H9 (cell line): ENCODE data around the gene UPF3A. TPM values are rescaled to one million over a fixed set of nuclear protein-coding genes. Genes with fewer than 3 reads are reported as not detected.
A peak's percentile ranks its signal among the peaks of the same experiment; 100 is the strongest.

Source experiments
- DNase-seq: peaks from one replicate; pipeline ENCODE4 v3.0.0-alpha.2; 2017
- H2AFZ ChIP-seq: one replicate; pipeline ENCODE4 v1.6.1; 2013; ENCODE audit warnings: mild to moderate bottlenecking, low read length, control low read depth, moderate library complexity
- H2AK5ac ChIP-seq: 2 replicates; pipeline ENCODE4 v1.6.1; 2013; ENCODE audit warnings: low read length, control low read depth, mixed read lengths; ENCODE audit not compliant: insufficient read length
- H2BK120ac ChIP-seq: one replicate; pipeline ENCODE4 v1.6.1; 2013; ENCODE audit warnings: low read depth, mild to moderate bottlenecking, low read length, control low read depth, inconsistent platforms; ENCODE audit not compliant: poor library complexity, severe bottlenecking
- H2BK12ac ChIP-seq: 2 replicates; pipeline ENCODE4 v1.6.1; 2013; ENCODE audit warnings: low read length, control low read depth, mixed read lengths, low read depth; ENCODE audit not compliant: insufficient read length
- H2BK15ac ChIP-seq: 2 replicates; pipeline ENCODE4 v1.6.1; 2013; ENCODE audit warnings: low read depth, low read length, control low read depth
- H2BK20ac ChIP-seq: one replicate; pipeline ENCODE4 v1.6.1; 2013; ENCODE audit warnings: low read depth, mild to moderate bottlenecking, low read length, control low read depth, inconsistent platforms; ENCODE audit not compliant: poor library complexity, severe bottlenecking
- H2BK5ac ChIP-seq: 2 replicates; pipeline ENCODE4 v1.6.1; 2013; ENCODE audit warnings: low read length, control low read depth, mixed read lengths; ENCODE audit not compliant: insufficient read length
- H3K14ac ChIP-seq: 2 replicates; pipeline ENCODE4 v1.6.1; 2013; ENCODE audit warnings: low read length, control low read depth; ENCODE audit not compliant: insufficient read depth
- H3K18ac ChIP-seq: 2 replicates; pipeline ENCODE4 v1.6.1; 2013; ENCODE audit warnings: low read depth, mild to moderate bottlenecking, mixed read lengths, low read length, control low read depth; ENCODE audit not compliant: insufficient read length
- H3K23ac ChIP-seq: 2 replicates; pipeline ENCODE4 v1.6.1; 2013; ENCODE audit warnings: low read length, control low read depth, mixed read lengths, low read depth; ENCODE audit not compliant: insufficient read length
- H3K23me2 ChIP-seq: 2 replicates; pipeline ENCODE4 v1.6.1; 2013; ENCODE audit warnings: low read depth, mild to moderate bottlenecking, mixed read lengths, low read length, control low read depth; ENCODE audit not compliant: insufficient read length, poor library complexity, severe bottlenecking
- H3K27ac ChIP-seq: 2 replicates; pipeline ENCODE4 v1.5.1; 2013; ENCODE audit warnings: low read length, control low read depth, mixed read lengths, low read depth; ENCODE audit not compliant: insufficient read length
- H3K27me3 ChIP-seq: 2 replicates; pipeline ENCODE4 v1.6.1; 2013; ENCODE audit warnings: low read length, control low read depth, inconsistent platforms; ENCODE audit not compliant: insufficient read depth
- H3K4ac ChIP-seq: 2 replicates; pipeline ENCODE4 v1.6.1; 2013; ENCODE audit warnings: low read depth, mild to moderate bottlenecking, control low read depth, inconsistent platforms, low read length, moderate library complexity
- H3K4me1 ChIP-seq: 2 replicates; pipeline ENCODE4 v1.6.1; 2013; ENCODE audit warnings: low read length, control low read depth, inconsistent platforms; ENCODE audit not compliant: insufficient read depth
- H3K4me2 ChIP-seq: 2 replicates; pipeline ENCODE4 v1.6.1; 2013; ENCODE audit warnings: low read length, control low read depth, mixed read lengths; ENCODE audit not compliant: insufficient read length, insufficient read depth
- H3K56ac ChIP-seq: 2 replicates; pipeline ENCODE4 v1.6.1; 2013; ENCODE audit warnings: low read depth, mild to moderate bottlenecking, mixed read lengths, low read length, control low read depth; ENCODE audit not compliant: insufficient read length
- H3K79me1 ChIP-seq: 2 replicates; pipeline ENCODE4 v1.6.1; 2013; ENCODE audit warnings: low read depth, mild to moderate bottlenecking, moderate library complexity, low read length, control low read depth, inconsistent platforms; ENCODE audit not compliant: insufficient read depth, poor library complexity, severe bottlenecking
- H3K79me2 ChIP-seq: 2 replicates; pipeline ENCODE4 v1.6.1; 2013; ENCODE audit warnings: low read length, control low read depth, inconsistent platforms; ENCODE audit not compliant: insufficient read depth
- H3K9ac ChIP-seq: 2 replicates; pipeline ENCODE4 v1.6.1; 2013; ENCODE audit warnings: low read length, control low read depth, mixed read lengths; ENCODE audit not compliant: insufficient read length; ENCODE audit errors: extremely low read depth
- H3K9me3 ChIP-seq: one replicate; pipeline ENCODE4 v1.6.1; 2013; ENCODE audit warnings: low read depth, low read length, inconsistent platforms; ENCODE audit not compliant: control insufficient read depth
- H3T11ph ChIP-seq: one replicate; pipeline ENCODE4 v1.6.1; 2013; ENCODE audit warnings: mild to moderate bottlenecking, low read length, control low read depth, inconsistent platforms
- H4K20me1 ChIP-seq: one replicate; pipeline ENCODE4 v1.6.1; 2013; ENCODE audit not compliant: control insufficient read depth, insufficient read length, insufficient read depth
- H4K5ac ChIP-seq: 2 replicates; pipeline ENCODE4 v1.6.1; 2013; ENCODE audit warnings: low read depth, mild to moderate bottlenecking, mixed read lengths, low read length, control low read depth; ENCODE audit not compliant: insufficient read length
- H4K8ac ChIP-seq: replicated peaks from 2 replicates; pipeline ENCODE4 v1.6.1; 2013; ENCODE audit warnings: low read length, control low read depth, mixed read lengths, low read depth; ENCODE audit not compliant: insufficient read length
- H4K91ac ChIP-seq: 2 replicates; pipeline ENCODE4 v1.6.1; 2013; ENCODE audit warnings: low read depth, mild to moderate bottlenecking, moderate library complexity, mixed read lengths, low read length, control low read depth; ENCODE audit not compliant: insufficient read length
- H3K27ac Mint-ChIP-seq, 3 experiments: 2 replicates in 2 of 3; 3 replicates in 1 of 3; pipeline ENCODE4 v1.8.0; 2020 to 2021; ENCODE audit warnings: mixed read lengths in 3 of 3, mild to moderate bottlenecking in 1 of 3, moderate library complexity in 1 of 3
- H3K27me3 Mint-ChIP-seq: 2 replicates; pipeline ENCODE4 v1.8.0; 2021; ENCODE audit warnings: low read depth, mild to moderate bottlenecking, moderate library complexity, mixed read lengths
- H3K36me3 Mint-ChIP-seq, 3 experiments: 2 replicates in 2 of 3; 3 replicates in 1 of 3; pipeline ENCODE4 v1.8.0; 2020 to 2021; ENCODE audit warnings: low read depth in 3 of 3, mixed read lengths in 3 of 3; ENCODE audit not compliant: insufficient read depth in 1 of 3
- H3K4me1 Mint-ChIP-seq, 2 experiments: 2 replicates each; pipeline ENCODE4 v1.8.0; 2020; ENCODE audit warnings: mixed read lengths in 2 of 2
- H3K4me3 Mint-ChIP-seq, 2 experiments: 2 replicates in 1 of 2; 3 replicates in 1 of 2; pipeline ENCODE4 v1.8.0; 2020 to 2021; ENCODE audit warnings: mild to moderate bottlenecking in 2 of 2, mixed read lengths in 2 of 2, moderate library complexity in 1 of 2
- H3K9me3 Mint-ChIP-seq, 2 experiments: 2 replicates in 1 of 2; 3 replicates in 1 of 2; pipeline ENCODE4 v1.8.0; 2020; ENCODE audit warnings: mild to moderate bottlenecking in 2 of 2, mixed read lengths in 2 of 2, moderate library complexity in 1 of 2
- WGBS: extraction: QIAGEN DNeasy Blood & Tissue Kit; methylation state at CpG from one replicate; pipeline ENCODE4 v1.1.7; 2013; ENCODE audit warnings: missing lambda C conversion rate, low lambda C conversion rate, mixed read lengths; ENCODE audit not compliant: insufficient read length; ENCODE audit errors: extremely low coverage; 5-methylcytosine and 5-hydroxymethylcytosine counted together
- total RNA-seq: library from RNA; stranded (reverse); gene quantifications from 2 replicates; pipeline ENCODE4 v1.2.1, GENCODE V29; 2021
- TF ChIP-seq, protein P1 (sequence below): fragments of 200-600 bp; sonication (generic); conservative IDR thresholded peaks from 3 replicates; pipeline ENCODE4 v1.8.0; 2021; ENCODE audit warnings: antibody characterized with exemption, mild to moderate bottlenecking

UPF3A gene
- total RNA-seq, 1 experiment from 2014 or later = 81.8 TPM

DNA sequence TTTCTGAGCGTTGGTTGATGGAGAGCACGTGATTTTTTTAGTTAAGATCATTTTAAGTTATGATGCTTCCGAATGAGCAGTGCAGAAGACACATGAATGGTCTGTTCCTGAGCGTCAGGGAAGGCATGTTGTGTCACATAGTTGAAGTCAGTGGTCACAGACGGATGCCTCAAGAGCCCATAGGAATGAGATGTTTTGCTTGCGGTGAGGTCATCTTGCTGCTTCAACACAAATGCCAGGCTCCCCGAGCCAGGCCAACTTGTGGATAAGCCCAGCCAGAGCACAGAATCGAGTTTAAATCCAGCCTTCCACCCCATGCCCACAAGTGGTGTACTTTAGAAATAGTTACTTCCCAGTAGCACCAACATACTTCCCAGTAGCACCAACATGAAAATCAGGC is 5.4 kb downstream of the UPF3A start:
- H4K8ac ChIP-seq = no peak overlapping the region
- Mint-ChIP-seq H3K4me3 (no peak overlapping the region), H3K36me3 (peaks cover 46 to 86% (median 67%) of the 10 kb centered on the region in 3 experiments), H3K27ac (peak overlapping the region in 2 of 3 experiments; percentile 3 to 62; a peak in 2 of 7 replicates), H3K9me3 (no peaks in the 10 kb centered on the region), H3K4me1 (peaks cover 4 to 5% of the 10 kb centered on the region in 2 experiments; a peak in 2 of 4 replicates), H3K27me3 (no peaks in the 10 kb centered on the region)
- H4K20me1 ChIP-seq = no peaks in the 10 kb centered on the region
- no CpG with 5 or more reads among the region's 8 CpGs for WGBS
- H2BK12ac ChIP-seq = no peak overlapping the region
- H4K91ac ChIP-seq = no peak overlapping the region
- H2BK5ac ChIP-seq = no peak overlapping the region
- H3K27me3 ChIP-seq = no peaks in the 10 kb centered on the region
- no peak overlapping the region for H4K5ac ChIP-seq
- no peaks in the 10 kb centered on the region for H3K4me1 ChIP-seq
- H3K56ac ChIP-seq = no peak overlapping the region
- H3K14ac ChIP-seq = no peak overlapping the region
- H3K18ac ChIP-seq = no peak overlapping the region
- H2BK15ac ChIP-seq = no peak overlapping the region
- TF ChIP-seq, protein P1, sequence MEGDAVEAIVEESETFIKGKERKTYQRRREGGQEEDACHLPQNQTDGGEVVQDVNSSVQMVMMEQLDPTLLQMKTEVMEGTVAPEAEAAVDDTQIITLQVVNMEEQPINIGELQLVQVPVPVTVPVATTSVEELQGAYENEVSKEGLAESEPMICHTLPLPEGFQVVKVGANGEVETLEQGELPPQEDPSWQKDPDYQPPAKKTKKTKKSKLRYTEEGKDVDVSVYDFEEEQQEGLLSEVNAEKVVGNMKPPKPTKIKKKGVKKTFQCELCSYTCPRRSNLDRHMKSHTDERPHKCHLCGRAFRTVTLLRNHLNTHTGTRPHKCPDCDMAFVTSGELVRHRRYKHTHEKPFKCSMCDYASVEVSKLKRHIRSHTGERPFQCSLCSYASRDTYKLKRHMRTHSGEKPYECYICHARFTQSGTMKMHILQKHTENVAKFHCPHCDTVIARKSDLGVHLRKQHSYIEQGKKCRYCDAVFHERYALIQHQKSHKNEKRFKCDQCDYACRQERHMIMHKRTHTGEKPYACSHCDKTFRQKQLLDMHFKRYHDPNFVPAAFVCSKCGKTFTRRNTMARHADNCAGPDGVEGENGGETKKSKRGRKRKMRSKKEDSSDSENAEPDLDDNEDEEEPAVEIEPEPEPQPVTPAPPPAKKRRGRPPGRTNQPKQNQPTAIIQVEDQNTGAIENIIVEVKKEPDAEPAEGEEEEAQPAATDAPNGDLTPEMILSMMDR = no peak
- no peak overlapping the region for H2BK20ac ChIP-seq
- H2AFZ ChIP-seq = no peak overlapping the region
- no peak overlapping the region for H2AK5ac ChIP-seq
- no peak overlapping the region for H3K4me2 ChIP-seq
- no peak overlapping the region for H3K27ac ChIP-seq
- H3K9ac ChIP-seq = no peak overlapping the region
- H3T11ph ChIP-seq = no peak overlapping the region
- no peaks in the 10 kb centered on the region for H3K23me2 ChIP-seq
- H3K79me2 ChIP-seq = peaks cover 4% of the 10 kb centered on the region; the same call in 1 of the 2 replicates
- H2BK120ac ChIP-seq = no peak overlapping the region
- H3K79me1 ChIP-seq = no peaks in the 10 kb centered on the region
- no peak overlapping the region for H3K4ac ChIP-seq
- no peaks in the 10 kb centered on the region for H3K9me3 ChIP-seq
- no peak for DNase-seq
- H3K23ac ChIP-seq = no peak overlapping the region
